GM21529 (cell line): ENCODE results near the gene PTPRM.

ENCODE experiments used
- ATAC-seq: cut with Tn5 transposase; IDR thresholded peaks from one replicate; pipeline ENCODE4 v1.9.1; 2021; ENCODE audit not compliant: unreplicated experiment

Gene PTPRM

DNA sequence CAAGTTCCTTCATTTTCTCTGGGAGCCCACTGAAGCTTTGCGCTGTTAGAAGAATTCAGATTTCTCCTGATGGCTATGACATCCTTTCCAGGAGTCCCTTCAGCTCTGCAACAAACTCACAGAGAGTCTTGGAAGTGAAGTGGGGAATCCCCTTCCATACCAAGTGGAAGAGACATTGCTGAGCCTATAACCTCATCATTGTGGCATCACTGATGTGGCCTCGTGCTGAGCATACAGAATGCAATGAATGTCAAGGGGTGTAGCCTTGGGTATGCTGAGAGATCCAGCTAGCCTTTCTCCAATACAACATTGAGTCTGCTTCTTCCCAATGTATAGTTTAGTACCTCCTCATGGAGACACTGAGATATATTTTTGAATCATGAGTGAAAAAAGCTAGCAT lies 731.1 kb downstream of the PTPRM start:
- ATAC-seq: no peak

DNA sequence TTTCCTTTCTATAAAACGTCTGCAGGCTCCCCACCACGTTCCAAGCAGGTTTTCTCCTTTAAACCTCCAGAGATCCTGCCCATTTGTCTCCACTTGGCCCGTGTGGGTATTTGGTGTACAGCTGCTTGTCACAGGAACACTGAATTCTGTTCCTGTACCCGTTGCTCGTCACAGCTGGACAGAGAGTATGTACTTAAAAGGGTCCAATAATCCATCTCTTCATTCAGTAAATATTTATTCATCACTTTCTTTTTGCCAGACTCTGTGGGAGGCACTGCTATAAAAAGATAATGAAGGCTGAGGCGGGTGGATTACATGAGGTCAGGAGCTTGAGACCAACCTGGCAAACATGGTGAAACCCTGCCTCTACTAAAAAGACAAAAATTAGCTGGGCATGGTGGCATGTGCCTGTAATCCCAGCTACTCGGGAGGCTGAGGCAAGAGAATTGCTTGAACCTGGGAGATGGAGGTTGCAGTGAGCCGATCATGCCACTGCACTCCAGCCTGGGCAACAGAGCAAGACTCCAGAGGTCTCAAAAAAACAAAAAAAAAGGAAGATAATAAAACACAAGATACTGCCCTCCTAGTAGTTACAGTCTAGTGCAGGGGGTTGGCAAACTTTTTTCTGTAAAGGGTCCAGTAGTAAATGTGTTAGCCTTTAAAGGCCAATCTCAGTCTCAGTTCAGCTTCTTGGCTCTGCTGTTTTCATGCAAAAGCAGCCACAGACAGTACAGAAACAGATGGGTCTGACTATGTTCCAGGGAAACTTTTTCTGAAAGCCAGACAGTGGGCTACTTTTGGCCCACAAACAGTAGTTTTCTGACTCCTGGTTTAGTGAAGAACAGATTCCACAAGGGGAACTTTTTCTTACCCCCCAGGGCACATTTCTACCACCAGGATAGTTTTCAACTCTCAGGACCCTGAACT lies 732.2 kb downstream of the PTPRM start:
- no peak for ATAC-seq

DNA sequence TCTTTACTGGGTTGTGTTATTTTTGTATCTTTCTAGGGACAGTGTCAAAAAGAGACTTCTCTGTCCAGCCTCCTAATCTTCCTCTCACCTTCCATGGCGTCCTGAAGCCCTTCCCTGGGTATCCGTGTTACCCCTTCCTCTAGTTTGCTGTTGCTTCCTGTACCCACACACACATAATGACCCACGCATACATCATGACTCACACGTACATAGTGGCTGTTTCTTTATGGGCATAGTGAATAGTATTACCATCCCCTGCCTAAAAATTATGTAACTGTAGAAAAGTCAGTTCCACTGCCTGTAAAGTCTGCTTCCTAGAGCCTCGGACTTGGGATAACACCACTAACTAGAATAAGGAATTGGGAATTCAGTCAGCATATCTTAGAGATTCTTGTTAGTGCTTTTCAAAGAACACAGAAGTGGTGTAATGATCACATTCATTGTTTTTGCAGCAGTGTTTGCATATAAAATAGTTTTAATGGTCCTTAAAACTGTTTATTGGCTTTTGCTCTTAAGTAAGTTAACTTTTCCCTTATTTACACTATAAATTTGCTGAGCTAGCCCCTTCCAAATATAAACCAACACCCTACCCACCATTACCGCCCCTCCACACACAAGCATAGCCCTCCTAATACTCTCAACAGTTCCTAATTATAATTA lies 733.8 kb downstream of the PTPRM start:
- no peak for ATAC-seq

DNA sequence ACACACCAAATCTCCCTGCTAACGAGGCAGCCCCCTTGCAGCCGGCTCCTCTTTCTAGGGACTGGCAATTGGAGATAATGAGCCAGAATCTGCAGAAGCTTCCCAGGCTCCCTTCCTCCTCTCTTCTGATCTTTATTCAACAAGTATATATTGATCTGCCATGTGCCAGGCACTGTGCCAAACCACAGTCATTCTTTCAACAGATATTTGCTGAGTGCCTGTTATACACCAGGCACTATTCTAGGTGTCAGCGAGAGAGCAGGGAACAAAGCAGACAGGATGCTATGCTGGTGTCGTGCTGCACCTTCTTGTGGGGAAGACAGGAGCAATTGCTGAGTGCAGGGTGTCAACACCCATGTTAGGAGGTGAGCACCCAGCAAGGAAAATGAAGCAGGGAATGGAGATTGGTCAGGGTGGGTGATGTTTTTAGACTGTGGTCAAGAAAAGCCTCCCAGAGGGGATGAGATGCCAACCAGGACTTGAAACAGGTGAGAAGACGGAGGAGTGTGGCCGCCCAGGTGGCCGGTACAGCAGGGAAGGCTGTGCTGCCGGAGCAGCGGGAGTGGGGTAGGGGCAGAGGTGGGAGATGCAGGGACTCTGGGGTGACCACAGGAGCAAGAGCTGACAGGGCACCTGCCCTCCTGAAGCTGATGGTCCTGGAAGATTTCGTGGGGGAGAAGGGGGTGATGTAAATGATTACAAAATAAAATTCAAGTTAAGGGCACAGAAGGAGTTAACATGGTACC lies 734.5 kb downstream of the PTPRM start:
- ATAC-seq: no peak

DNA sequence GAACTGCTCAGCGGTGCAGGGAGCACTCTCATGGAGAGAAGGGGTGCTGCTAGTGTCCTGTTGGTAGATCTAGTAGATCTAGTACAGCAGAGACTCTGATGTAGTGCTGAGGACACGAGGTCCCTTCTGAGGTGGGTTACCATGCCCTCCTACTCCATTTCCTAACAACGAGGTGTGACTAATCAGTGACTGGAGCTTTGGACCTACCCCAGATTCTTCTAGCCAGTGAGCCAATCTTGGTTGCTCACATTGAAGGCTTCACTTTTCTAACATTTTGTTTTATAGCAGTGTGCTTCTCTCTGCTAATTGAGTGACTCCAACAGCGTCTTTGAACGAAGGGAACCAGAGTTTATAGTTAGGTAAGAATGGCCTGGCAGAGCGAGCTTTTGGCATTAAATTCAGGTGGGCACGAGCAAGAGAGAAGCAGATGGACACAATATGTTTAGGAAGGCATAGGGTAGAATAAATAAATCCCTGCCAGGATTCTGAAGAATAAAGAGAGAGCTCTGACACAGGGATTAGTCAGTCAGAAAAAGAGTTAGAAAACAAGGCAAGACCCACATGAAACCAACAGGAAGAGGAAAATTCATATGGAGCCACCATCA lies 736.1 kb downstream of the PTPRM start:
- ATAC-seq: no peak

DNA sequence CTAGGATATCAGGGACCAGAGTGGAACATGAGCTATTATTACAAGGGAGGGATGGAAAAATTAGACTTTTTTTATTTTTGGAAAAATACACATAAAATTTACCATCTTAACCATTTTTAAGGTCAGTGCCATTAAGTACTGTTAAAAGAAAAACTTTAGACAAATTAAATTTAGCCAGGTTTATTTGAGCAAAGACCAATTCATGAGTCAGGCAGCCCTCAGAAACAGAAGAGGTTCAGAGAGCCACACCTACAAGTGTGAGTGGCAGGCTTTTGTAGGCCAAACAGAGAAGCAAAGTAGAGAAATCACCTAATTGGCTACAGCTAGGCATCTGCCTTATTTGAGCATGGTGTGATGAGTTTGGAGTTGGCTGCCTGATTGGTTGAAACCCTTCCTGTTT lies 740.8 kb downstream of the PTPRM start:
- ATAC-seq: no peak

DNA sequence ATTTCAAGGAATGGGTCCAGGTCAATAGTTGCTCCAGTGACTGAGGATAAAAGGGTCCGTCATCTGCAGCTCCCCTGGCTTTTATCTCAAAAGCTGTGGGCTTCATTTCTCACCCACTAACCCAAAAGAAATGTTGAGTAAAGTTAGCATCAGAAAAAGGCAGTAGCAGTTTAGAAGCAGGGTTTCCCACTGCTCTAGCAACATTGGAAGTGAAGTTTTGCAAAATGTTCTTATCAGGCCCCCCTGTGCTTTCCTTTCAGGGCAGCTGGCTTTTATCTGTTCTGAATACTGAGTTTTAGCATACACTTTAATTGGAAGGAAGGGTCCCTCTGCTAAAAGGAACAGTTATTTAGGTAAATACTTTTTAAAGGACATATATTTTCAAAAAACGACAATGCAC lies 745.9 kb downstream of the PTPRM start:
- no peak for ATAC-seq

DNA sequence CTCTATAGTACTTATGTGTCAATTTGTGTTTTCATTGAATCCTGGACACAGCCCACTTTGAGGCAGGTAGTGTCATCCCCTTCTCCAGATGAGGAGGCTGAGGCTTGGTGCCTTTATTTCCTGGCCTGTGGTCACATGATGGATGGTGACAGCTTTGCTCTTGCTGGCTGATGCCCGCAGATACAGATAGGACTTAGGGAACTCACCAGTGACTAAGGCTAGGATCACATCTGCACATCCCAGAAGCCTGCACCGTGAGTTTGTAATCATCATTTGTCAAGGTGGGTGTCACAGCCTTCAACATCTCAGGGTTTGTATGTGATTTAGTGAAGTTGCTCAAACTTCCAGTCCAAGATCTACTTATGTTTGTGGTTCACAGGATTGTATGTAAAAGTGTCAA lies 747.0 kb downstream of the PTPRM start:
- ATAC-seq: no peak

DNA sequence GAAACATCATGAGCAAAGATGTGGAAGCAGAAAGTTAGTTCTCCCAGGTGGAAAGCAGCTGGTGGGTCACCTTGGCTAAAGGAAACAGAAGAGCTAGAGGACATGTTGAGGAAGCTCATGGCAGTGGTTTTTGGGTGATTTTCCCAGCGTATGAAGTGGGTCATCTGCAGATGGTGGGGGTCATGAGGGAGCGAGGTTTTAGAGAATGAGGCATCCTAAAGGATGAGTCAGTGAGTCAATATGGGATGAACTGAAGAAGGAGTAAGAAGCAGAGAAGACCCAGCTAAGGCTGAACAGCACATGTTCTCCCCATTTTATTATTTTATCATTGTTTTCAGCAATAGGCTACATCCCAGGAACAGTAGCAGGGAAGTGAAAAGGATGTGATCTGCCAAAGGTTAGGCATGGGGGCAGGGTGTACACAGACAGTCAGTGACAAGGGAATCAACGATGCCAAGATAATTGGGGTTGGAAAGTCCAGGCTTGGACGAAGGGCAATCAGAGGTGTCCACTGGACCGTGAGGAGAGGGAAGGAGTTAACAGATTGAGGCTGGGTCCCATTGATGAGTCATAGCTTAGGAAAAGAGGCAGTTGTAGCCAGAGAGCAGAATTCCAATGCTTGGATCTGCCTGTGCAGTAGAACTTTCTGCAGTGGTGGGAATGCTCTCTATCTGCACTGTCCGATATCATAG lies 752.8 kb downstream of the PTPRM start:
- no peak for ATAC-seq

DNA sequence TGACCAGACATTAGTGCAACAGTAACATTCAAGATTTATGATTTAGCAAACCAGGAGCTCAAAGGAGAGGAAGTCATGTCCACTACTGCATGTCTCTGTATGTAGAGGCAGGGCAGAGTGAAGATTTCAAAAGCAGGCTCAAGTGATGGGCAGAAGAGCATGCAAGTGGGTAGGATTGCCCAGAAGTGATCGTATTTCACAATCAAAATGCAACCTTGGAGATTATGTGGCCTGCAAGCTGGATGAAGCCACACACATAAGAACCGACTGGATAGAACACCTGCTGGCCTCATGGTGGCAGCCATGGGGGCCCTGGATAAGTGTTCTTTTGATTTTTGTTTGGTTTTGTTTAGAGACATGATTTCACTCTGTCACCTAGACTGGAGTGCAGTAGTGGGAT lies 755.4 kb downstream of the PTPRM start:
- no peak for ATAC-seq

DNA sequence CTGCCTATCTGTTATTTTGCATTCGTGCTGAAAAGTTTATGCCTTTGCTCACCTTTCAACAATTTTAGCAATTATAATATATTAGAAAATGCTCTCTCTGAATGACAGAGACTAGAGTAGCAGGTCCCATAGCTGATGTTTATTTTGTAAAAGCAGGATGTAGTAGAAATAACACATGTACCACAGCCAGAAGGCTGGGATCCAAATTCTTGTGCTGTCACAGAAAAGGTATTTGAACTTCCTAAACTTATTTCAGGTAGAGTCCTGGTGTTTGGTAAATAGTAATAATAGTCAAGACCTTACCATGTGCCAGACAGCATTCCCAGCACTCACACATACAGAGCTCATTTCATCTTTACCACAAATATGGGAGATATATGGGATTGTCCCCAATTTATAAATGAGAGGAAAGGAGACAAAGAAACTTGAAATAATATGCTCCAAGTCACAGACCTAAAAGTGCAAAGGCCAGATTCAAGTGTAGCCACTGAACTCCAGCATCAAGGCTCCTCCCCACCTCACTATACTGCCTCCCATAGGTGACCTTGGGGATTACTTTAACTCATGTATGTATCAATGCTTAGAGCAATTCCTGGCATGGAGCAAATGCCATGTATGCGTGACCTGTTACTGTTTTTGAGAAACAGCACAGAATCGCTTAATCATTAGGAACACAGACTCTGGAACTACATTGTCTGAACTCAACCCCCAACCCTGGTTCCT lies 757.4 kb downstream of the PTPRM start:
- no peak for ATAC-seq

DNA sequence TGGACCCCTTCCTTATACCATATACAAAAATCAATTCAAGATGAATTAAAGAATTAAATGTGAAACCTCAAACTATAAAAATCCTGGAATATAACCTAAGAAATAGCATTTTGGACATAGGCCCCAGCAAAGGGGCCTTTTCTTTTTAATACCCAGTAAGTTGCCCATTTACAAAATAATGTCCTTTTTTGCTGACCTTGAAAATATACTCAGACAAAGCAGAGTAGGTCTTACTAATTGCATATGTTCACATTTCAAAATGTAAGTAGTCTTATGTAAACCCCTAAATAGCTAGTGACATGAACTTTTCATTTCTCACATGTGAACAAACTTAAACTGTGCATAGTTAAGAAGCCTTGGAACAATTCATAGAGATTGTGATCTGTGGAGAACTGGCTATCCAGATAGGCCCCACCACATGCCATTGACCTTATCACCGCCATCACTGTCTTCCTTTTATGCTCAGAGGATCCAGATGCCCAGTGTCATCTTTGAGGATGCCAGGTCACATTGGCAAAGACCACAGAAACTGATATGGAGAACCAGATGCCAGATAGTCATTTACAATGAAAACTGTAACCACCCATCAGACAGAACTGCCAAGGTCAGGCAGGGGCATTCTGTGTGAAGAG lies 759.8 kb downstream of the PTPRM start:
- ATAC-seq: no peak

DNA sequence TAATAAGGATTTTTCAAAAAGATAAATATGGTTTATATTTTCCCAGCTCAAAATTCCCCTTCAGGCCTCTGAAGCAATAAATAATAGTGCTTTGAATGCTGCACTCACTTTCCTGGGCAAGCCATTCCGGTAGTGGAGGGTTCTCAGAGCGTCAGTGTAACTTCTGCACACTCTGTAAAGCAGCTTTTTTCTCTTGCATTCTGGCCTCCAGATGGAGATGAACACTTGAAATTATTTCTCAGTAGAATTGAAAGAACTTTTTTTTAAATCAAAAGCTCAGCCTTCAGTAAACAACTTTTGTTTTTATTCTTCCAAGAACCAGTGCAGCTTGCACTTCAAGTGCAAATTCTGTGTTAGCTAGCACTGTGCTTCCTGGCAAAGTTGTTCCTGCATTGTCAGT lies 761.0 kb downstream of the PTPRM start:
- no peak for ATAC-seq

DNA sequence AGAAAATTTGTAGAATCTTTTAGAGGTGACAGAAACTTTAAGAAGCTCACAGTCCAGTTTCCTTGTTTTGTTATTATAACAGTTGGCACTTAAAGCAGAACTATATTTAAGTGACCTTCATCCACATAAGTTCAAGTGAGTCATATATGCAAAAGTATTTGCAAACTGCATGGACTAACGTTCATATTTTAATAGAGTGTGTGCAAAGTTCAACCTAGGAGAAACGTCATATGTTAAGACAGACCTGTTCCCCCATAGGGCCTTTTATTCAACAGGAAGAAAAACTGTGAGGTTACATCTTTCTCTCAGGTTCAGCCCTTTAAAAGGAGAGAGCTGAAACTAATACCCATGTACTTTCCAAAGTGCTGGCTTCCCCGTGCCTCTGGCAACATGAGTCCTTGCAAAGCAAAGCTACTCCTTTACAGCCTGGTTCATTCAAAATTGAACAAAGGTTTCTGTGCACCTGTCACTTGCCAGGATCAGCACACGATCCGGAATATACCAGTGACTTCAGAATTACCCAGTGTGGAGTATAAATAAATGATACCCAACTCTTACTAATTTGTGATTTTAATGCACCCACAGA lies 762.2 kb downstream of the PTPRM start:
- no peak for ATAC-seq

DNA sequence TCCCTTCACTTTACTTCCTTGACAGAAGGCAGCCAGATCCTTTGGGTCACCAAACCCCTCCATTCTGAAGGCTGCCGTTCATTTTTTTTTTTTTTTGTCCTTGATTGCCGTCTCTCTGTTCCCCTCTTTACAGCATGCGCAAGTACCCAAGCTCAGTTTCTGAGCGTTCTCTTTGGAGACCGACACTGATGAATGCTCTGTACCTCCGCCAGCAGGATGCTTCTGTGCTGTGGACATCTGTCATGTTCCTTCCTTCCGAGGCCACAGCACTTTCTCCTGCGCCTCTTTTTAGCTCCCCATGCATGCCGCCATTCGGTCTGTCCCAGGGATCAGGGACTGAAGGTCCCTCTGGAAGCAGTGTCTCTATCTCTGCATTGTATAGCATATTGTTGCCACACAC lies 763.5 kb downstream of the PTPRM start:
- no peak for ATAC-seq

DNA sequence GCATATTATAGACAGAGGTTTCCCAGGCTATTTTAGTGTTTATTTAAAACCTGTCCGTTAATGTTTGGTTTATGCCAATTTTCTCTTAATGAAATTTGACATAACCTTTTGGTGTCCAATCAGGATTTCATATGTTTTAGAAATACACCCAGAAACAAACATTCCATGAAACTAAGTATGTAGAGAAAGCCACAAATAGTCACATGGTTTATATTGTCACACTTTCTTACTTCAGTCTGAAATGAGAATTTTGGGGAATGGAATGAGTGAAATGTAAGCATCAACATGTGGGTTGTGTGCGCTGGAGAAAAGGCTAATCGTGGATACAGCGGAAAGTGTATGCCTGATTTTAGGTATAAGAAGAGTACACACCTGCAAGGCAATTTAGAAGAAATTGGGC lies 765.2 kb downstream of the PTPRM start:
- ATAC-seq: no peak

DNA sequence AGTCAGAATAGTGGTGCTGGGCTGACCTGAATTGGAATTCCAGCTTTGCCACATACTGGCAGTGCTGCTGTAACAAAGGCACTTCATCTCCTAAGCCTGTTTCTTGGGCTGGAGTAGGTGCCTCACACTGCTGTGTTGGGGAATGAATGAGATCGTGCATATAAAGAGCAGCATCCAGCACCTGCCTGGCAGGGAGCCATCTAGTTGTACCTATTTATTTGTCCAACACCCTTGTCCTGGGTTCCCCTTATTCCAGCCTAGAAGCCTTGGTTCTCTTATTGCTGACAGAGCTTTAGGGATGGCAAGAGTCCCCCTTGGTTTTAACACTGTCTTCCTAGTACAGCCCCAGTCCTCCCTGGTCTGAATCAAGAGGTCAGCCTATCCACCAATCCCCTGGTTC lies 766.8 kb downstream of the PTPRM start:
- ATAC-seq: no peak

DNA sequence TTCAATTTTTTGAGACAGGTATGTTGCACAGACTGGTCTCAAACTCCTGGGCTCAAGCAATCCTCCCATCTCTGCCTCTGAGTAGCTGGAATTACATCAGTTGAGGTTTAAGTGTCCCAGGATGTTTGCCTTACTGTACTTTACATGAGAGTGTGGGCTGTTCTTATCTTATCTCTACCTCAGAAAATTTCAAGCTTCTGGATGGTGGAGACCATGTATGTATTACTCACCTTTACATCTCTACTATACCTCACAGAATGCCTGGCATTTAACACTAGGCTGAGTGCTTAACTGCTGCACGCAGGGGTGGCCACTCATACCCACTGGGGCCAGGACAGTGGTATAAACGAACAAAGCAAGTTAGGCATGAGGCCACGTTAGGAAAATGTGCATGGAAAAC lies 770.1 kb downstream of the PTPRM start:
- no peak for ATAC-seq

DNA sequence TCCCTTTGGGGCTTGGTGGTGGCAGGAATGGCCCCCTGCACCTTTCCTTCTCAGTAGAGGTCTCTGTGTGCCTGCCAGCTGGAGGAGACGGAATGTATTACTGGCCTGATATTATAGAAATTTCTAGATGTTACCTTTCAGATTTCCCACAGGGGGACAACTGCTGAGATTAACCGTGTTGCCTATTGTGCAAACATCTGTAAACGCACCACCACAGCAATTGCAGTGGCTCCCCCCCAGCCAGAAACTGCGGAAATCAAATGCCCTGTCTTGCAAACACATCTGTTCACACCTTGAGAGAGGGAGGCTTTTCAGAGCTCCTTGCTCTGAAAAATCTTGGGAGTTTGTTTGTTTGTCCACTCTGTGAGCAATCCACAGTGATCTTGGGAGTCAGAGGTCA lies 772.1 kb downstream of the PTPRM start:
- ATAC-seq: no peak
